Astrocyte of the spinal cord (primary cell): ENCODE data around the gene POLR1A.

Experiments
- DNase-seq: peaks from one replicate; pipeline ENCODE4 v3.0.0; 2011; ENCODE audit warnings: low read depth, low spot score
- H3K4me3 ChIP-seq: 2 replicates; pipeline ENCODE4 v1.5.1; 2011; ENCODE audit warnings: low read depth, mild to moderate bottlenecking, low read length, moderate library complexity
- CTCF ChIP-seq: IDR thresholded peaks from 2 replicates; pipeline ENCODE4 v1.5.1; 2012; ENCODE audit warnings: low read depth, mild to moderate bottlenecking, low read length, inconsistent platforms
- in situ Hi-C: cut with HindIII; loops from 2 replicates; pipeline ENCODE4 v1.10.0; 2017; ENCODE audit warnings: low sequenced_read_pairs

Gene POLR1A

GRCh38 chr2:85999061-85999831, 106.4 kb downstream of the POLR1A start:
- no peak overlapping the region for H3K4me3 ChIP-seq
- no peak for TF ChIP-seq CTCF
- DNase-seq = peak; percentile 78
- in situ Hi-C loops = no loop called here

GRCh38 chr2:85998071-85998991, 107.4 kb downstream of the POLR1A start:
- peak; percentile 78 for DNase-seq
- TF ChIP-seq CTCF = no peak
- in situ Hi-C loops = no loop called here
- H3K4me3 ChIP-seq = no peak overlapping the region

- DNase-seq = peak; percentile 19
- TF ChIP-seq CTCF = no peak
- in situ Hi-C loops = no loop called here
- H3K4me3 ChIP-seq = no peak overlapping the region
These were observed 108.4 kb downstream of the POLR1A start for GRCh38 chr2:85997017-85997970.

- no peak overlapping the region for H3K4me3 ChIP-seq
- no peak for TF ChIP-seq CTCF
These were observed 109.1 kb downstream of the POLR1A start for GRCh38 chr2:85996591-85996990.

GRCh38 chr2:85995648-85996529, 109.8 kb downstream of the POLR1A start:
- in situ Hi-C loops = no loop called here
- no peak for TF ChIP-seq CTCF
- DNase-seq = no peak
- no peak overlapping the region for H3K4me3 ChIP-seq

More at GRCh38 chr2:85996591-85996990, 109.1 kb downstream of the POLR1A start:
- in situ Hi-C loops = no loop called here
- no peak for DNase-seq
